Measurements from ENCODE around the gene BACH2. TPM values are rescaled to one million over a fixed set of nuclear protein-coding genes. Genes with fewer than 3 reads are reported as not detected.

The BACH2 gene
- total RNA-seq, 4 donors from 2014 or later = 3.6 to 13.4 (median 7.5) TPM

- in situ Hi-C loops (cut with MboI; ENCODE audit: low sequenced_read_pairs in 4 of 4) = loop anchor here in 3 of 4 donors (10.0 to 25.0 kb wide), 3 partner anchors 176 to 336 kb away; no protein-coding TSS in a partner anchor
- peak overlapping the region in 1 of 4 donors; percentile 99 for H3K27ac ChIP-seq
Observed at GRCh38 chr6:90298459-90299053, 1.9 kb upstream of the BACH2 start.

DNA sequence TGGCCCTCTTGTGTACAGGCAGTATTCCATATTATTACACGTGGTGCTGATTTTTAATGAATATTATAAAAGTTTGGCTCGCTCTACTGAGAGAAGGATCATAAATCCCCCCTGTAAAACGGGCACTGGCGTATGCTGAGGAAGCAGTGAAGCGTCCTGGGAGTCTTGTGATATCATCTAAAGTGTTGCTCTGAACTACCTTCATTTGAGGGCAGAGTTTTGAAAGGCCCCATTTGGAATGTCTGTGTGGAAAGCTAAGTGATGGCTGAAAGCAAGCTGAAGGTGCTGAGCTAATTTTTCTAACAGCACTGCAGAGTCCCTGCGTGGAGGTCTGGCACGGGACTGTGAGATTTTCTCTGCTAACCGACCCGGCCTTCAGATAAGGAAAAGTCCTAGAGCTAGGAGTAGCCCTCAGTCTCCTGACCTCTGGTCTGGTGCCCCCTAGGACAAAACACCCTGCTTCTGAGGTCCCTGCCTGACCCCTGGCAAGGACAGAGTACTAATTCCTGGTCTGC is 1.3 kb upstream of the BACH2 start:
- Histone ChIP-seq H3K27me3 (no peaks in the 10 kb centered on the region), H3K27ac (peak overlapping the region; percentile 84 to 99 (median 94)), H3K9me3 (no peaks in the 10 kb centered on the region), H3K36me3 (no peaks in the 10 kb centered on the region), H3K4me3 (no peak overlapping the region), H3K4me1 (peaks cover 18 to 23% of the 10 kb centered on the region in 2 donors)
- intact Hi-C loops (cut with DNase I; ENCODE audit: low total_unique reads) (loop anchor here (2.0 to 5.0 kb wide), 6 partner anchors 89 to 471 kb away; partner anchors contain the start of gene CASP8AP2), in situ Hi-C loops (cut with MboI; ENCODE audit: low sequenced_read_pairs in 4 of 4) (loop anchor here in 3 of 4 donors (10.0 to 25.0 kb wide), 3 partner anchors 177 to 336 kb away; no protein-coding TSS in a partner anchor)
- TF ChIP-seq POLR2A (IDR thresholded peaks at IDR 0.05) = no peak
- TF ChIP-seq, protein P1, sequence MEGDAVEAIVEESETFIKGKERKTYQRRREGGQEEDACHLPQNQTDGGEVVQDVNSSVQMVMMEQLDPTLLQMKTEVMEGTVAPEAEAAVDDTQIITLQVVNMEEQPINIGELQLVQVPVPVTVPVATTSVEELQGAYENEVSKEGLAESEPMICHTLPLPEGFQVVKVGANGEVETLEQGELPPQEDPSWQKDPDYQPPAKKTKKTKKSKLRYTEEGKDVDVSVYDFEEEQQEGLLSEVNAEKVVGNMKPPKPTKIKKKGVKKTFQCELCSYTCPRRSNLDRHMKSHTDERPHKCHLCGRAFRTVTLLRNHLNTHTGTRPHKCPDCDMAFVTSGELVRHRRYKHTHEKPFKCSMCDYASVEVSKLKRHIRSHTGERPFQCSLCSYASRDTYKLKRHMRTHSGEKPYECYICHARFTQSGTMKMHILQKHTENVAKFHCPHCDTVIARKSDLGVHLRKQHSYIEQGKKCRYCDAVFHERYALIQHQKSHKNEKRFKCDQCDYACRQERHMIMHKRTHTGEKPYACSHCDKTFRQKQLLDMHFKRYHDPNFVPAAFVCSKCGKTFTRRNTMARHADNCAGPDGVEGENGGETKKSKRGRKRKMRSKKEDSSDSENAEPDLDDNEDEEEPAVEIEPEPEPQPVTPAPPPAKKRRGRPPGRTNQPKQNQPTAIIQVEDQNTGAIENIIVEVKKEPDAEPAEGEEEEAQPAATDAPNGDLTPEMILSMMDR (IDR thresholded peaks at IDR 0.05 in 4 of 5, conservative IDR thresholded peaks at IDR 0.05 in 1 of 5) = no peak
- no peak for DNase-seq
- no peak for ATAC-seq

More at GRCh38 chr6:90298459-90299053, 1.9 kb upstream of the BACH2 start:
- TF ChIP-seq, protein P1 (IDR thresholded peaks at IDR 0.05 in 4 of 5, conservative IDR thresholded peaks at IDR 0.05 in 1 of 5) = no peak
- TF ChIP-seq POLR2A (IDR thresholded peaks at IDR 0.05) = no peak
- peaks cover 16 to 19% of the 10 kb centered on the region in 2 donors for H3K4me1 ChIP-seq
- H3K4me3 ChIP-seq = no peak overlapping the region
- ATAC-seq = no peak
- no peaks in the 10 kb centered on the region for H3K9me3 ChIP-seq
- H3K27me3 ChIP-seq = no peaks in the 10 kb centered on the region
- no peaks in the 10 kb centered on the region for H3K36me3 ChIP-seq
- intact Hi-C loops (cut with DNase I; ENCODE audit: low total_unique reads) = loop anchor here (5.0 kb wide), 3 partner anchors 89 to 471 kb away; partner anchors contain the start of gene CASP8AP2
- no peak for DNase-seq

DNA sequence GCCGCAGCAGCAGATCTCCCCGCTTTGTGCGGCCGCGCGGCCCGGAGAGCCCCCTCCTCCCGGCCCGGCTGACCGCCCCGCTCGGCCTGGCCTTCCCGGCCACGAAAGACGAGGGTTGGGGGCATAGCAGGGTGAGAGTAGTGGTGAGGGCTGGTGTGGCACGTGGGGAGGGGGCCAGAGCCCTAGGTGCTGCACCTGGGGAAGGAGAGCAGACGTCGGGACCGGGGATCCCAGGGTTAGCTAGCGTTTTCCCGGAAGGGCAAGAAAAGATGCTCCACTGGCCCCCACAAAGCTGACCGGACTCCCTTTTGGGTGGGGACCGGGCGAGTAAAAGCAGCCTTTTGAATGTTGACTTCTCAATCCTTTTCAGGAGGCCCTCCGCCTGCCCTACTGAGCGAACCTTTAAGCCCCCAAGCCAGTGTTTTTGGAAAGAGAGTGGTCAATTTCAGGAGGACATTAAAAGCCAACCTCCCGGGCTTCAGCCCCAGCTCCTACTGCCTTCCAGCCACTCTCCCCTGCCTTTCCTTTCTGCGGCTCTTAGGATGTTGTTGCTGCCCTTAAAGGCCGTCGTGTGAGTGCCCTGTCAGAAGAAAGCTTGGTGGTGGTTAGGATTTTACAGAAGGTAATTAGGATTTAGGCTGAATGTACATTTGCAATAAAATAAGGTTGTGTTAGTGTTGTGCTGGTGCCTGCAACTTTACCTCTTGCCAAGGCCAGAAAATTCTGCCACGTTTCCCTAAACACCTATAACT is 648 bp upstream of the BACH2 start:
- DNase-seq = peak in 1 of 2 donors; percentile 28

DNA sequence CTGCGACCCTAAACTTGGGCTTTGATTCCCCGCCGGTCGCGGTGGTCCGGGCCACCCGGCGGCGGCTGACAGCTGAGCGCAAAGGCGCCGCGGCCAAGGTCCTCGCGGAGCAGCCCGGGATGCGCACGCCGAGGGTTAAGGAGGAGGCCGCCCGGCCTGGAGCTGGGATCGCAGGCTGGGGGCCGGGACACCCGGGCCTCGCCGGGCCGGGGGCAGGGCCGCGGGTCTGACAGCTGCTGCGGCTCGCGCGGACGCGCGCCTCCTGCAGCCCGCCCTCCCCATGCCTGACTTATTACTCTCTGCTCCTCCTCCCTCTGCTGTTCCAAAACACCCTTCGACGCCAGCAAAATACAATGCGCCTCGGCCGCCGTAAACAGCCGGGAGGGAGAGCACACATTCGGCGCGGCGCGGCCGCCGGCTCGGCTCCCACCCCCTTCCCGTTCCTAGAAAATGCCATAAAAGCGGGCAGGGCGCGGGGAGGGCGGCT is 746 bp downstream of the BACH2 start:
- no peaks in the 10 kb centered on the region for H3K9me3 ChIP-seq
- H3K27me3 ChIP-seq = no peaks in the 10 kb centered on the region
- TF ChIP-seq POLR2A (IDR thresholded peaks at IDR 0.05) = peak; percentile 65 to 88
- TF ChIP-seq, protein P1 (IDR thresholded peaks at IDR 0.05 in 4 of 5, conservative IDR thresholded peaks at IDR 0.05 in 1 of 5) = peak in 4 of 5 experiments; percentile 25 to 32 (median 28)
- H3K36me3 ChIP-seq = no peaks in the 10 kb centered on the region
- ATAC-seq (peak; percentile 75 to 79), DNase-seq (peak; percentile 79 to 83)
- peak overlapping the region; percentile 70 to 98 (median 88) for H3K4me3 ChIP-seq
- peaks cover 27 to 35% of the 10 kb centered on the region in 2 donors for H3K4me1 ChIP-seq
- intact Hi-C loops (cut with DNase I; ENCODE audit: low total_unique reads) = loop anchor here (1.0 to 5.0 kb wide), 8 partner anchors 73 to 469 kb away; partner anchors contain the start of gene CASP8AP2
- in situ Hi-C loops (cut with MboI; ENCODE audit: low sequenced_read_pairs in 4 of 4) = loop anchor here in 3 of 4 donors (10.0 to 25.0 kb wide), 3 partner anchors 179 to 334 kb away; no protein-coding TSS in a partner anchor
- peak overlapping the region; percentile 84 to 99 (median 94) for H3K27ac ChIP-seq

More for the DNA sequence above, 648 bp upstream of the BACH2 start:
- TF ChIP-seq, protein P1 (IDR thresholded peaks at IDR 0.05 in 4 of 5, conservative IDR thresholded peaks at IDR 0.05 in 1 of 5) = no peak
- TF ChIP-seq POLR2A (IDR thresholded peaks at IDR 0.05) = no peak
- intact Hi-C loops (cut with DNase I; ENCODE audit: low total_unique reads) = loop anchor here (2.0 to 5.0 kb wide), 6 partner anchors 90 to 470 kb away; partner anchors contain the start of gene CASP8AP2
- Histone ChIP-seq H3K4me3 (peak overlapping the region; percentile 70 to 98 (median 88)), H3K9me3 (no peaks in the 10 kb centered on the region), H3K4me1 (peaks cover 18 to 25% of the 10 kb centered on the region in 2 donors), H3K27me3 (no peaks in the 10 kb centered on the region), H3K36me3 (no peaks in the 10 kb centered on the region), H3K27ac (peak overlapping the region; percentile 84 to 99 (median 94))
- in situ Hi-C loops (cut with MboI; ENCODE audit: low sequenced_read_pairs in 4 of 4) = loop anchor here in 3 of 4 donors (10.0 to 25.0 kb wide), 3 partner anchors 178 to 335 kb away; no protein-coding TSS in a partner anchor
- ATAC-seq = peak; percentile 1 to 2
